NAMALWA (cell line): ENCODE measurements around the gene SLAMF9.

Experiments used
- DNase-seq: peaks from one replicate; pipeline ENCODE4 v3.0.0-alpha.2; 2015; ENCODE audit warnings: low spot score

The SLAMF9 gene

DNA sequence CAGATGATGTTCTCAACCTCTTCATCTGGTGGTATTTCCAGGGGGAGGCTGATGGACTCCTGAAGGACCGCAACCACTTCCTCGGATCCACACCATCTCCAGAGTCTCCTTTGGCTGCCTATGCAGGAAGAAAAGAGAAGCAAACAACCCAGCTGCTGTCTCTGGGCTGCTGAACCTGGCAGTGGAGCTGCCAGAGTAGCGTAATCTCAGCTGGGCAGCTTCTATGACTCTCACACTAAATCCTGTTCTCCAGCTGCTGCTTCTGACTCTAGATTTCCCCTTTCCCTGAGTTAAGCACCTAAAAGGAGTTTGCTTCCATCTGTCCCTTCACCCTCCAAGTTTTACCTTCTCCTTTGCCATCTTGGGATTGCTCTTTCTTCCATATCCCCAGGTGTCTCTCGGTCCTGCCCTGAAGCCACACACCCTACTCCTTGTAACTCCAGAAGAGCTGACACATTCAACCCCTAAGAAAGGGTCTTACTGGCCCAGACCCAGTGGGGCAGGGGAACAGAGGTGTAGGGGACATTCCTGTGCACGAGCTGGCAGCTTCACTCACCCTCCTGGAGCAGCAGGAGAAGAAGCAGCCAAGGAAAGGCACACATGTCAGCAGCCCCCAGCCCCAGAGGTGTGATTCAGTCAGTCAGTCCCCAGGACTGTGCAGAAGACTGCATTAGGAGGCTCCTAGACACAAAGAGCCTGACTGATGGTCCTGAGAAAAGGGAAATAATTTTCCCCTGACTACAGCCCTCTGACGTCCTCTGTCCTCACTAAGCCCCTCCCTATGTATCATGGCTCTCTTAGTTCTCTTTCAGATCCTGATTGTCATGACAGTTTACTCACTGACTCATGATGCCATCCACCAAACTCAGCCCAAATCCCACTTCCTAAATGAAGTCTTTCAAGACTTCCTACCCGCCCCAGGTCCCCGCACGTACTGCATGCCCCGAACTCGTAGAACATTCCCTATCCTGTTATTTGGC is at the start of gene SLAMF9:
Gene SLAMF9, minus strand, starts transcription at position 702 of the 980 bp plus-strand sequence. Its CDS starts 100 bp downstream, at position 602.
- DNase-seq = no peak

GRCh38 chr1:160001440-160001839 is 47.4 kb upstream of the SLAMF9 start:
- DNase-seq = no peak

GRCh38 chr1:159999204-159999603 is 45.2 kb upstream of the SLAMF9 start:
- no peak for DNase-seq

DNA sequence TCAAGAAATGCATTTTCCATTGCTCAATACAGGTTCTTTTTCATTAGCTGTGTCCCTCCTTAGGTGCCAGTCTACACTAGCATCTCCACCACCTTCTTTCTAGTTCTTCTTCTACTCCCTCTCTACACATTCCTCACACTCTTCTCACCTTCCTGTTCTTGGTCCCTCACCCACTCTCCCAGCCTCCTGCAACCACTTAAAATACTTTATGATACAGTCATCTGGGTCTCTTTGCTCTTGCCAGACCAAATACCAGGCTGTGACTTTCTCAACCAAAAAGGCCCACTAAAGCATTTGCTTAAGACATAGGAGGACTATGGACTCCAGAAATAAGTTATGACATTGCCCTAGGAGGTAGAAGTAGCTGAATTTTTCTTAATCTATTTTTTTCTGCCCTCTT is 42.6 kb upstream of the SLAMF9 start:
- no peak for DNase-seq

- no peak for DNase-seq
Observed at GRCh38 chr1:159994896-159995295, 40.9 kb upstream of the SLAMF9 start.

GRCh38 chr1:159993911-159994310 is 39.9 kb upstream of the SLAMF9 start:
- DNase-seq = no peak

DNA sequence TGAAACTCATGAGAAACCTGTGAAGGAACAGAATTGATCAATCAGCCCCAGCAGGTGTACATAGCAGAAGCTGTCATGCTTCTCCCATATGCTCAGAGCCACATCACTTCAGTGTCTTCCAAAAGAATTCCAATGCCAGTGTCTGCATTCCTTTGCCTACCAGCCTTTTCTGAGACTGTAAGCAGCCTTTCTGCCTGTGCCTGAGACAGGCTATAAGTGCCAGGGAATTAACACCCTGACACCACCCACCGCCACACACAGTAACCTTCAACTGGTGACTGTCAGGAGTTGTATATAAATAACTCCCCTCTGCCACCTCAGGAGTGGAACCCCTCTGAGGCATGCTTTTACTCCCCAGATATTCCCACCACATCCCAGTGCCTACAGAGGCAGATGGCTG is 38.1 kb upstream of the SLAMF9 start:
- DNase-seq = no peak

GRCh38 chr1:159991513-159991912 is 37.5 kb upstream of the SLAMF9 start:
- DNase-seq = no peak

GRCh38 chr1:159990005-159990404 is 36.0 kb upstream of the SLAMF9 start:
- DNase-seq = no peak

DNA sequence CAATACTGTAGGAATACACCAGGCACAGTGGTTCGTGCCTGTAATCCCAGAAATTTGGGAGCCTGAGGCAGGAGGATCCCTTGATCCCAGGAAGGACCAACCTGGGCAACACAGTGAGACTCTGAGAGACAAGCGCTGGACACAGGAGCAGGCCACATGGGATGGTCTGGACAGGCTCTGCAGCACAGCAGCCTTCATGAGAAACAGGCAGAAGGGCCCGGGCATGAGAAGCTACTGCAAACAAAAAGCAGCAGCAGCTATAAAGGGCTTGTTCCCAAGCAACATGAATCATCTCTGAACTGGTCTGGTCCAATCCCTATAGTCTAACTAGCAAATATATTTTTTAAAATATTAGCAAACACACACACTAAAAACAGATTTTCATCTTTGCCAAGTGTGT is 35.5 kb upstream of the SLAMF9 start:
- no peak for DNase-seq

DNA sequence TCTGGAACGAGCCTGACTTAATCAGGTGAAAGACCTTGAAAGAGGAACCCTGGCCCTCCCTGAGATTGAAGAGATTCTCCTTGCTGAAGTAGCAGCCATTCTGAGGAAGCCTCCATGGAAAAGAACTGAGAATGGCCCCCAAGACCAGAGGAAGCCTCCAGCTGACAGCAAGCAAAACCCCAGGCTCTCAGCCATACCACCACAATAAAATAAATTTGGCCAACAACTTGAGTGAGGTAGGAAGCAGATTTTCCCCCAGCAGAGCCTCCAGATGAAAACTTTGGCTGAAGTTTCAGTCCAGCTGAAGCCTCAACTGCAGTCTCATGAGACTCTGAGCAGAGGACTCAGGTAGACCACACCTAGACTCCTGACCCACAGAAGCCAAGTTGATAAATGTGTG is 34.0 kb upstream of the SLAMF9 start:
- no peak for DNase-seq

GRCh38 chr1:159987186-159987585 is 33.1 kb upstream of the SLAMF9 start:
- no peak for DNase-seq

DNA sequence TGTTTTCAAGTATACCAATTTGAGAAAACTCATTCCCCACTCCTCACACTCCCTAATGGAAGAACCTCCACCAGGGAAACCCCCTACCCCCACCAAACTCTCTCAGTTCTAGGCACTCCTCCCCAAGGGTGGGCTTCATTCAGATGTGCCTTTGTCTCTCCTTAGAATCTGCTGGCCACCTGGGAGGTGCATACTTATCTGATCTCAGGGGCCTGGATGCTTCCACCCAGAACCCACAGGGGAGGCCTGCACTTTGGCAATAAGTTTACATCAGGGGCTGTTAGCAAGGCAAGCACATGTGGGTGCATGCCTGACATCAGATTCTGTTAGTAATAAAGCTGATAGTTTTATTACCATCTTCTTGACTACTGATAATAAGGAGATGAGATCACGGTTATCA is 32.5 kb upstream of the SLAMF9 start:
- no peak for DNase-seq

- no peak for DNase-seq
Observed at GRCh38 chr1:159986093-159986492, 32.1 kb upstream of the SLAMF9 start.

DNA sequence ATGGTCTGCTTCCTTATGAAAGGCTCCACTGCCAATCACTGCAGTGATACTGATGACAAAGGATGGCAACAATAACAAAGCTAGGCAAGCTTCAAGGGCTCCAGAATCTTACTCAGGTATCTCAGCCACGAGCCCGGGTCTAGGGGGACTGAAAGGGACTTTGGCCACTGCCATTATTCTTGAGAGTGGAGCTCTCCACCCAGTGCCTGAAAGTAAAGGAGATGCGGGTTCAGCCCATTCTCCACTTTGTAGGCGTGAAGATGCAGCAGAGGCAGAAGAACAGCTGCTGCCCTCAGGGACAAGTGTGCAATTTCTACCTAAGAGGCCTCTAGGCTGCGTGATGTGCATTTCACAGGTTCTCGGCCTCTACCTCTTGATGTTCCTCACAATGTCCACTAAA is 31.4 kb upstream of the SLAMF9 start:
- no peak for DNase-seq

DNA sequence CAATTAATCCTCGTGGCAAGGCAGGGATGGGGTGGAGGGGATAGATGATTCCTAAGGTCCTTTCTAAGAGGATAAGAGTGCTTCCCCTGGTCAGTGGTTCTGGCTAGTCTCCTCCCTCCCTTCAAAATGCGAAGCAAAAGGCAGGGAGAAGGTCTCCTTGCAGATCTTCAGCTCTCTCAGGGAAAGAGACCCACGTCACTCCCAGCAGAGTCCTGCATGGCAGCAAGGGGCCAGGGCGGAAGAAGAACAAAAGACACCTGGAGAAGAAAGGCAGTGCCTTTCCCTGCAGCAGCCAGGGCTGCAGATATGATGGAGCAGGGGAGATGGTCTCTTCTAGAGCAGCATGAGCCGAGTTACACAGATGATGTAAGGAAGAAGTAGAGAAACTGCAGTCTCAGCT is 29.6 kb upstream of the SLAMF9 start:
- no peak for DNase-seq

GRCh38 chr1:159982280-159982679 is 28.2 kb upstream of the SLAMF9 start:
- no peak for DNase-seq

DNA sequence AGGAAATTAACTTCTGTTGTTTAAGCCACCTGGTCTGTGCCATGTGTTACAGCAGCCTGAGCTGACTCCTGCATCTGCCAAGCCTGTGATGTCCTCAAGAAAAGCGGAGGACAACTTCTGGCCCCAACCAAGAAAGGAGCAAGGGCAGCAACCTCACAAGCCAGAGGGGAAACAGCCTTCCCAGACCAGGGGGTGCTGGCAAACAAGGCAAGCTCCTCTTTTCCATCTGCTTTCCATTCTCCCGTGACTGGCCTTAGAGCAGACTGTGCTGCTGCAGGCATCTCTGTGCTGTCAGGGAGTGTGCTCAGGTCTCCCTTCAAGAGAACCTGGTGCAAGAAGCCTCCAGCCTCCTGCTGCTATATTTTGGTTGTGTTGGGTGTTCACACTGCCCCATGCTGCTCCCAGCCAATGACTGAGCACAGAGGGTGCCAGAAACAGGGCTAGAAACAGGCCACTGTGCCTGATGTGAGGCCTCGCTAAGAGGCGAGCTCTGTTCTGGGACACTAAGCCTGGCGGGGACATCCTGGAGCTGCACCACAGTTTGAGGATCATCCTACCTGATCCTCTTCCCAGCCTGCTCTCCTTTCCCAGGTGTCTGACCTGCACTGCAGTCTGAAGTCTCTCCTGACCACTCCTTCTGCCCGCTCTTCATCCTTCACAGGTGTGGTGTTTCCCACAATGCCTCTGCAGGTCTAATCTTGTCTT is 27.5 kb upstream of the SLAMF9 start:
- no peak for DNase-seq

GRCh38 chr1:159980786-159981185 is 26.7 kb upstream of the SLAMF9 start:
- DNase-seq = no peak

DNA sequence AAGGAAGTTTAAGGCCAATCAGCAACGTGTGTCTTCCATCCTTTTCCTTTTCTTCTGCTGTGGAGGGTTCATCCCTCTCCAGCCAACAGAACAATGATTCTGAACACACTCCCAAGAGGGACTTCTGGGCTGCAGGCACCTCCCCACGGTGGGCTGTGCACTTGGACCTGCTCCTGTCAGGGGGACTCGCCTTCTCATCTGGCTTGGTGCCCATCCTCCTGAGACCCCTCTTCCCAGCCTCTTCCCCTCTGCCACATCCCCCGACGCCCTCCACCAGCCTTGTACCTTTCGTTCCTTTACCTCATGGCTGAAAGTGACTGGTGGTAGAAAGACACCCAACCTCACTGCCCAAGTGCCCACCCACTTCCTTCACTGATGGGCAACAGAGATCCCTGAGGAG is 26.0 kb upstream of the SLAMF9 start:
- DNase-seq = no peak

DNA sequence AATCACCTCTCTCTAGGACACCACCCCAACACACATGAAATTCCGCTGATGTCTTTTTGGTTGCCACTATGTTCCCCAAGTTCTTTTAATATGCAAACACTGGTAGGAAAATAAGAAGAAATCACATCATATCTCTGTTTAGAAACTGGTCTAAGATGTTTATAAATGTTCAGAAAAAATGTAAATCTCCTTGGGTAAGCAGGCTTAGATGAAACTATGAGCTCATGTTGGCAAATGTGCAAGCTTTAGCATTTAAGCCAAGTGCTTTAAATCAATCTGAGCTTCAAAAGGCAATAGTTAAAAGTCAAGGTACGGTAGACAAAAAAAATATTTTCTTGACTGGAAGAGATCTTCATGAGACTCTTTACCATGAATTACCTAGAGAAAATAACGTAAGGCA is 25.2 kb upstream of the SLAMF9 start:
- no peak for DNase-seq

- no peak for DNase-seq
Observed at GRCh38 chr1:159978107-159978398, 24.0 kb upstream of the SLAMF9 start.

- no peak for DNase-seq
Observed at GRCh38 chr1:159977364-159978106, 23.5 kb upstream of the SLAMF9 start.
